HG03342 (cell line): Measurements from ENCODE around the gene CACNG7.
"Not testable (repeated sequence)": the region's sequence is repeated elsewhere in the genome, so short reads cannot be mapped to it uniquely, and the experiment has no call there.

Experiments
- ATAC-seq: cut with Tn5 transposase; IDR thresholded peaks from one replicate; pipeline ENCODE4 v1.9.1; 2021; ENCODE audit warnings: mild to moderate bottlenecking, moderate library complexity; ENCODE audit not compliant: unreplicated experiment

The CACNG7 gene, protein sequence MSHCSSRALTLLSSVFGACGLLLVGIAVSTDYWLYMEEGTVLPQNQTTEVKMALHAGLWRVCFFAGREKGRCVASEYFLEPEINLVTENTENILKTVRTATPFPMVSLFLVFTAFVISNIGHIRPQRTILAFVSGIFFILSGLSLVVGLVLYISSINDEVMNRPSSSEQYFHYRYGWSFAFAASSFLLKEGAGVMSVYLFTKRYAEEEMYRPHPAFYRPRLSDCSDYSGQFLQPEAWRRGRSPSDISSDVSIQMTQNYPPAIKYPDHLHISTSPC

DNA sequence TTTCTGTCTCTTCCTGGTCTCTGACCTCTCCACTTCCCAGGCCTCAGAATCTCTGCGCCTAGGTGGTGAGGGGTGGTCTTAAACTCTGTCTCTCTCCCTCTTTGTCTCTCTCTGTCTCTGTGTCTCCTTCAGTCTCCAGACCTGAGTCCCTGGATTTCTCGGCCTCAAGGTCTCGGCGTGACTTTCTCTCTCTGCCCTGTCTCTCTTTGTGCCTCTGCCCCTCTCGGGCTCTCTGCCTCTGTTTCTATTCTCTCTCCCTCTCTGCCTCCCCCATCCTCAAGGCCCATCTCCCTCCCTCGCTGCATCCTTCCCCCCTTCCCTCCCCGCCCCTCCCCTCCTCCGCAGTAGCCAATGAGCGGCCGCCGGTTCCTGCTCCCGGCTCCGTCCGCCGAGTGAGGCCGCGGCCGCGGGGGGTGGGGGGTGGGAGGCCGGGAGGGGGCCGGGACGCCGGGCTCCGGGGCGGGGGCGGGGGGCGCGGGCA is at the start of gene CACNG7:
Gene CACNG7 (plus strand): TSS at position 344 of the 481 bp plus-strand sequence. CDS start 3,554 bp downstream, outside the sequence.
- no peak for ATAC-seq

DNA sequence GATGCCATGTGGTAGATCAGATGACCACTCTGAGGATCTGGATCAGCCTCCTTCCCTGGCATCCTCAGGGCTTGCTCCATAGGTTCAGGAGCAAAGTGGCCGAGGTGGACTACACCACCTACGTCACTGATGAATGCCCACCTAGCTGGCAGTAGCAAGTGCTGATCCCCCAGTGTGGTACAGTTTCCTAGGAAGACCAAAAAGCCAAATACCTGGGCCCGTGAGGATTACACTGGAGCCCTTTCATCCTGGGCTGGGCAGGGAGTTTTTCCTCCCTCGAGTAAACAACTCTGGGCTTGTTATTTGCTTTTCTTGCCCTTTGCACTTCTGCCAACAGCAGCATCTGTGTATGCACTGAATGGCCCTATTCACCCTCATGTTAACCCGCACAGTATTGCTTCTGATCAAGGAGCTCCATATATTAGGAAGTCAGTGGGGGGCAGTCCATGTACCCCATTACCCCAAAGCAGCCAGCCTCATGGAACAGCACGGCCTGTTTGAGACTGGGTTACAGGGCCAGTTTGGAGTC is 44.7 kb upstream of the CACNG7 start:
- ATAC-seq: no peak

DNA sequence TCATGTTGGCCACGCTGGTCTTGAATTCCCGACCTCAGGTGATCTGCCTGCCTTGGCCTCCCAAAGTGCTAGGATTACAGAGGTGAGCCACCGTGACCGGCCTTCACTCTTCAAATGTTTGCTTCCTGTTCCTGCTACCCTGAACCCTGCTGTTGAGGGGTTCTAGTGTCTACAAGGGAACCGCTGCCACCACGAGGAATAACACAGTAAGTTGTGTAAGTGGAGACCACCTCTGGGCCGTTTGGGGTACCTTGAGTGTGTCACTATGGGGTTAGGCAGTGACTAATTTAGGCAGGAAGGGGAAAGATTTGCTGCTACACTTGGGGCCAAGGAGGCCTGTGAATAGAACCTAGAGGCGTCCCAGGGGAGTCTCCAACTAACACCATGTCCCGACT is 43.6 kb upstream of the CACNG7 start:
- no peak for ATAC-seq

DNA sequence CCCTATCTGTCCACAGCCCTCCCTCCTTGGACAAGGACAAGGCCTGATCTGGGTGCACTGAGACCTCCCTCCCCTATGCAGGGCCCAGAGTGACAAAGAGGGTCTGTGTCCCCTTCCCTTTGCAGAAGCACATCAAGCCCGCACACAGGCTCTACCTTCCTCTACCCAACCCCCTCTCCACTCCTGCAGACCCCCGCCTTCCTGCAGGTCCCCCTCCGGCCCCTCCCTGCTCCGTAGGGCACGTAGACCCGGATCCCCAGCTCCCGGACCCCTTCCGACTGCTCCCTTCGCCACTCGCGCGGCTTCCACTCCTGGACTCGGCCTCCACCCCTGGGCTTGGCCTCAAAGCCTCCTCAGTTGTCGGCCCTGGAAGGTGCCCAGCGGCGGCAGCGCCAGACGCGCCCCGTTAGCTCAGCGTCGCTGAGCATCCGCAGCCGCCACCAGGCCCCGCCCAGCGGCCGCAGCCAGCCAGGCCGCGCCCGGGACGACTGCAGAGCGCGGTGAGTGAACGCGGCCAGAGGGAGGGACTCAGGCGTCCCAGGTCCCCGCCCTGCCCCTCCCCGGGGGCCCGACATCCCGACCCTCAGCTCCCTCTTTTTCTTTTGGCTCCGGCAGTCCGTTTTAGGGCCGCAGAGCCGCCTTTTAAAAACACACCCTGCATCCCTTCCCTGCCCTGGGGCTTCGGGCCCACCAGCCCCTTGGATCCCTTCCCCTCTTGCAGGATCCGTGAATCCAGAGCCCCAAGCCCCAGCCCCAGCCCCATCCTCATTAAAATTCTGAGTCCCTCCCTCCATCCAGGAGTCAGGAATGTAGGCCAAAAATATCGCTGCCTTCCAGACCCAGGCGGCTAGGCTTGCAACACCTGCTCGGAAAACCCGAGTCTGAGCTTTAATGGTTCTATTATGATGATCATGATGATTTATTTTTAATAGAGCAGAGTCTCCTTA is 42.9 kb upstream of the CACNG7 start:
- ATAC-seq: no peak

DNA sequence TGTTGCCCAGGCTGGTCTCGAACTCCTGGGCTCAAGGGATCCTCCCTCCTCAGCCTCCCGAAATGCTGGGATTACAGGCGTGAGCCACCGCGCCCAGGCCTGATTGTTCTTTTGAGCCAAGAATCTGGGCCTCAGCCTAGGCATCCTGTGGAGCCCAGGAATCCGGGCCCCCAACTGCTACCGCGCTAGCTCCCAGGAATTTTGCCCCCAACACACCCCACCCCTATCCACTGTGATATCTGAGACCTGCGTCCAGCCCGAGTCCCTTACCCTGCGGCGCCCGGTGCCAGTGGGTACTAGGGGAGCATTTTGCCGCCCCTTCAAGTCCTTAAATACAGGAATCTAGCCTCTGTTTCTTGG is 42.2 kb upstream of the CACNG7 start:
- no peak for ATAC-seq

DNA sequence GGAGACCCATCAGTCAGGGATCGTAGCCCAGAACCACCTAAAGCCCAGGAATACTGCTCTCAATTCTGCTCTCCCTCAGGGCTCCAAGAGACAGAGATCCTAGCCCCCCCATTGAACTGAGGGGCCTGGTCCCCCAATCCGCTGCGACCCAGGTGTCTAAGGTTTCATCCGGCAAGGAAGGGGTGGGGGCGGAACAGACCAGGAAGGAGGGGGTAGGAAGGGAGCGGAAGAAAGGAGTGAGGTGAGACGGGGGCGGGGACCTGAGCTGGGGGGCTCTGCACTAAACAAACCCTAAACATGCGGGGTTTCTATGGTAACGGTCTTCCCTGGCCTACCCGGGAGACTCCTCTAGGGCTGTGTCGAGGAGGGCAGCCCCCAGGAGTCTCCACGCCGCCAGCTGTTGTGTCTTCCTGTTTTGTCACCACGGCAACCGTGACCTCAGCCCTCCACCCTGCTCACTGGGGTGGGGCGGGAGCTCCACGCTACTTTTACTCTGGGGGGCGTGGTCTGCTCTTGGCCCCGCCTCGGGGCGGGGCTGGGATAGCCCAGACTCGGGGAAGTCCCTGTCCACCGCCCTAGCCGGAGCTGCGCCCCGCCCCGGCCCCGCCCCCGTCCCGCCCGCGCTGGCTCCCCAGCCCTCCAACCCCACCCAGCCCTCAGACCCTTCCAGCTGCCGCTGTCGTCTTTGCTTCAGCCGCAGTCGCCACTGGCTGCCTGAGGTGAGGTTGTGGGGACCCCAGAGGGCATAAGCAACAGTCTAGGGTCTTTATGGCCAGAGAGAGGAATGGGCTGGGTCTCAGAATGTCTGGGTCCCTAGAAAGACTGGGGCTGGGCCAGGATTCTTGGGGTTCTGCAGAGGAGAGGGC is 41.6 kb upstream of the CACNG7 start, which contains the start of gene MYADM:
Gene MYADM (plus strand): TSS at position 659 of the 866 bp plus-strand sequence. CDS start 5,647 bp downstream, outside the sequence.
- ATAC-seq: peak; percentile 75

DNA sequence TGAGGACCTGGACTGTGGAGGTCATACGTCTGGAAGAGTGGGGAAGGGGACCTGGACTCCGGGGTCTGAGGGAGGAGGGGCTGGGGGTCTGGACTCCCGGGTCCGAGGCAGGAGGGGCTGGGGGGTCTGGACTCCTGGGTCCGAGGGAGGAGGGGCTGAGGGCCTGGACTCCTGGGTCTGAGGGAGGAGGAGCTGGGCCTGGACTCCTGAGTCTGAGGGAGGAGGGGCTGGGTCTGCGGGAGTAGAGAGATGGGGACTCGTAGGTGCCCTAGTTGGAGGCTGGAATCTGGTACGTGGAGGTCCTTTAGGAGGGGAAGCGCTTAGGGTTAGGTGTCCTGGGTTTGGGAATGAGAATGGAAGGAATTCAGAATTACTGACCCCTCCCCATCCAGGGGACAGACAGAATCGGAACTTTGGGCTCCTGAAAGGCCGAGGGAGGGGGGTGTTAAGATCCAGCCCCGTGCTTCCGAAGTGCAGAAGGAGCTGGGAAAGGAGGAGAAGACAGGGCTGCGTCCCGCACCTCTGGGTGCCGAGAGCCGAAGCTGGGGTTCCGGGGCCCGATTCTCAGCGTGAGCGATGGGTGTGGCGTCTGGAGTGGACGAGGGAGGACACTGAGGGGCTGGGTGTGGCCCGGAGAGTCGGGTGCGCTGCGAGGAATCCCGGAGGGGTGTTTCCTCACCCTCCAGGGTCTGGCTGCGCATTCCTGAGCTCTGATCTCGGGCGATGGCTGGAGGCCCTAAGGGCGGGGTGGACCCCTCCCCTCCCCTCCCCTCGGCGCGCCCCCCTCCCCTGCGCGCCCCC is 40.8 kb upstream of the CACNG7 start:
- ATAC-seq: no peak

DNA sequence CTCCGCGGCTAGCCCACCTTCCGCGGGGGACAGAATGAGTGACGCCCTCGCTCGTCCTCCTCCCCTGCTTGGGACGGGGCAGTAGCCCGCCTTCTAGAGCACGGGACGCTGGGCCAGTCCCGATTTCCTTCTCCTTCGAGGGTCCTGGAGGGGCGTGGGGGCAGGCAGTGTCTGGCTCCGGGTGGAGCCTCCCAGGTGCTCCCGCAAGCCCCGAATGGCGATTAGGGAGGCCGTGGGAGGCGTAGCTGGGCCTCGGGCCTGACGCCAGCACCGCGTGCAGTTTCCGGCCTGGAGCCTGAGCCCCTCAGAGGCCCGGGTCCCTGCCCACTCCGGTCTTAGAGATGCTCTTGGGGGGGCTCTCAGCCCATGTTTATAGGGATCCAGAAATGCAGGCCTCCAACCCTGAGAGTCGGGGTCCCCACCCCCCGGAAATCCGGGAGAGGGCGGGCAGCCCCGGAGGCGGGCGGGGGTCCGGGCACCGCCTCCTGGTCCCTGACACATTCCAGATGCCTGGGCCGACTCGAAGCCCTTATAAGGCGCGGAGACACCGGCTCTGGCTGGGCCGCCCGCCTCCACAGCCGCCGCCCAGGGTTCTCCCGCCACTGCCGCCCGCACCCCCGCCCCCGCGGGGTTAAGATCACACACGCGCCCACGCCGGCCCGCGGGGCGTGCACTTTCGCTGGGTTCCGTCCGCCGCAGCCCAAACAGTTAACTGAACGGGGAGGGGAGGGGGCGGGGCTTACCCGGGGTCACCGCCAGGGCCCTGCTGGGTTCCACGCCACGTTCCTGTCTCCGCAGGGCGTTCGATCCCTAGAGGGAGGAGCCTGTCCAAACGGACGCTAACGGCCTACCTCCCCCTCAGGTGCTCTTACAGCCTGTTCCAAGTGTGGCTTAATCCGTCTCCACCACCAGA is 39.9 kb upstream of the CACNG7 start:
- ATAC-seq: peak; percentile 34

DNA sequence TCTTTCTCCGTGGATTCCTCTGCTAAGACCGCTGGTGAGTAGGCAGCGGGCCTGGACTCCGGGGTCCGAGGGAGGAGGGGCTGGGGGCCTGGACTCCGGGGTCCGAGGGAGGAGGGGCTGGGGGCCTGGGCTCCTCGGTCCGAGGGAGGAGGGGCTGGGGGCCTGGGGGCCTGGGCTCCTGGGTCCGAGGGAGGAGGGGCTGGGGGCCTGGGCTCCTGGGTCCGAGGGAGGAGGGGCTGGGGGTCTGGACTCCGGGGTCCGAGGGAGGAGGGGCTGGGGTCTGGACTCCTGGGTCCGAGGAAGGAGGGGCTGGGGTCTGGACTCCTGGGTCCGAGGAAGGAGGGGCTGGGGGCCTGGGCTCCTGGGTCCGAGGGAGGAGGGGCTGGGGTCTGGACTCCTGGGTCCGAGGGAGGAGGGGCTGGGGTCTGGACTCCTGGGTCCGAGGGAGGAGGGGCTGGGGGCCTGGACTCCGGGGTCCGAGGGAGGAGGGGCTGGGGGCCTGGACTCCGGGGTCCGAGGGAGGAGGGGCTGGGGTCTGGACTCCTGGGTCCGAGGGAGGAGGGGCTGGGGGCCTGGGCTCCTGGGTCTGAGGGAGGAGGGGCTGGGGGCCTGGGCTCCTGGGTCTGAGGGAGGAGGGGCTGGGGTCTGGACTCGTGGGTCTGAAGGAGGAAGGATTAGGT is 39.1 kb upstream of the CACNG7 start:
- ATAC-seq: not testable (repeated sequence)

DNA sequence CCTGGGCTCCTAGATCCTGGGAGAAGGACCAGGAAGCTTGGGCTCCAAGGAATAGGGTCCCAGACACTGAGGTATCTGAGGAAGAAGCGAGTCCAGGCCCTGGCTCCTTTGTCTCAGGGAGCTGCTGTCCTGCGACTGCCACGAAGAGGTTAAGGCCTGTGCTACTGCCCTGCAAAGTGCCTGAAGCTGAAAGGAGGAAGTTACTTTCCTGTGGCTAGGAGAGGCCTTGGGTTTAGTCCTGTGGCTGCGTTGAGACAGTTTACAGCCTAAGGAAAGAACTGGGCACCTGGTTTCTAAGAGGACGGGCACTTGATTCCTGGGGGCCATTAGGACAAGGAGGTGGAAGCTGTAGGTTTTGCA is 38.6 kb upstream of the CACNG7 start:
- ATAC-seq: no peak

DNA sequence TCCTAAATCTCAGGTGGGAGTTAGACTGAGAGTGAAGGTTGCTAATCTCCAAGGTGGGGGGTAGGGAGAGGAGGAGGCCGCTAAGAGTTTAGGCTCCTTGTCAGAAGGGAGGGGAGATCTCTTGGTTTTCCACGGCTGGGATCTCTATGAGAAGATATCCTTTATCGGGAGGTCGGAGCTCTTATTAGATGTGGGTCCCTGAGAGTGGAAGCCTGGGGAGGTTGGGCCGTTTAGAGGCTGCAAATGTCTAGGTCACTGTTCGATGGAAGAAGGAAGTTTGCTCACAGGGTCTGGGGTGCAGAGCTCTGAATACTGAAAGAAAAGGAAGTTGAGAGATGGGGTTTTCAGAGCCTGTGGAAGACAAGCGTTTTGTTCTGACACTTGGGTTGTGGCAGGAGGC is 37.6 kb upstream of the CACNG7 start:
- ATAC-seq: no peak

DNA sequence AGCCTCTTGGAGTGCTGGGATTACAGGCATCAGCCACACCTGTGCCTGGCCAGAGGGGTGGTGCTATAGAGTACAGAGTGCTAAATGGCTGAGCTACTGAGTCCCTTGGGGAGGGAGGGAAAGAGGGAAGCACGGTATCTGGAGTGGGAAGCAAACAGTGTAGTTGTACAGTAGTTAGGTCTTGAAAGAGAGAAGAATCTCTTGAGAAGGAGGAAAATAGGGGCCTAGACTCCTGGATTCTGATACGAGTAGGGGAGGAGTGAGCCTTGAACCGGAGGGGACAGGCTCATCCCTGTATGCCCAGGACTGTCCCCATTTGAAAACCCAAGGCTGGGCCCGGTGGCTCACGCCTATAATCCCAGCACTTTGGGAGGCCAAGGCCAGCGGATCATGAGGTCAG is 36.3 kb upstream of the CACNG7 start:
- ATAC-seq: no peak

DNA sequence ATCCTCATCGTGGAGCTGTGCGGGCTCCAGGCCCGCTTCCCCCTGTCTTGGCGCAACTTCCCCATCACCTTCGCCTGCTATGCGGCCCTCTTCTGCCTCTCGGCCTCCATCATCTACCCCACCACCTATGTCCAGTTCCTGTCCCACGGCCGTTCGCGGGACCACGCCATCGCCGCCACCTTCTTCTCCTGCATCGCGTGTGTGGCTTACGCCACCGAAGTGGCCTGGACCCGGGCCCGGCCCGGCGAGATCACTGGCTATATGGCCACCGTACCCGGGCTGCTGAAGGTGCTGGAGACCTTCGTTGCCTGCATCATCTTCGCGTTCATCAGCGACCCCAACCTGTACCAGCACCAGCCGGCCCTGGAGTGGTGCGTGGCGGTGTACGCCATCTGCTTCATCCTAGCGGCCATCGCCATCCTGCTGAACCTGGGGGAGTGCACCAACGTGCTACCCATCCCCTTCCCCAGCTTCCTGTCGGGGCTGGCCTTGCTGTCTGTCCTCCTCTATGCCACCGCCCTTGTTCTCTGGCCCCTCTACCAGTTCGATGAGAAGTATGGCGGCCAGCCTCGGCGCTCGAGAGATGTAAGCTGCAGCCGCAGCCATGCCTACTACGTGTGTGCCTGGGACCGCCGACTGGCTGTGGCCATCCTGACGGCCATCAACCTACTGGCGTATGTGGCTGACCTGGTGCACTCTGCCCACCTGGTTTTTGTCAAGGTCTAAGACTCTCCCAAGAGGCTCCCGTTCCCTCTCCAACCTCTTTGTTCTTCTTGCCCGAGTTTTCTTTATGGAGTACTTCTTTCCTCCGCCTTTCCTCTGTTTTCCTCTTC is 35.1 kb upstream of the CACNG7 start:
- no peak for ATAC-seq

DNA sequence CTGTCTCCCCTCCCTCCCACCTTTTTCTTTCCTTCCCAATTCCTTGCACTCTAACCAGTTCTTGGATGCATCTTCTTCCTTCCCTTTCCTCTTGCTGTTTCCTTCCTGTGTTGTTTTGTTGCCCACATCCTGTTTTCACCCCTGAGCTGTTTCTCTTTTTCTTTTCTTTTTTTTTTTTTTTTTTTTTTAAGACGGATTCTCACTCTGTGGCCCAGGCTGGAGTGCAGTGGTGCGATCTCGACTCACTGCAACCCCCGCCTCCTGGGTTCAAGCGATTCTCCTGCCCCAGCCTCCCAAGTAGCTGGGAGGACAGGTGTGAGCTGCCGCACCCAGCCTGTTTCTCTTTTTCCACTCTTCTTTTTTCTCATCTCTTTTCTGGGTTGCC is 34.5 kb upstream of the CACNG7 start:
- ATAC-seq: no peak

DNA sequence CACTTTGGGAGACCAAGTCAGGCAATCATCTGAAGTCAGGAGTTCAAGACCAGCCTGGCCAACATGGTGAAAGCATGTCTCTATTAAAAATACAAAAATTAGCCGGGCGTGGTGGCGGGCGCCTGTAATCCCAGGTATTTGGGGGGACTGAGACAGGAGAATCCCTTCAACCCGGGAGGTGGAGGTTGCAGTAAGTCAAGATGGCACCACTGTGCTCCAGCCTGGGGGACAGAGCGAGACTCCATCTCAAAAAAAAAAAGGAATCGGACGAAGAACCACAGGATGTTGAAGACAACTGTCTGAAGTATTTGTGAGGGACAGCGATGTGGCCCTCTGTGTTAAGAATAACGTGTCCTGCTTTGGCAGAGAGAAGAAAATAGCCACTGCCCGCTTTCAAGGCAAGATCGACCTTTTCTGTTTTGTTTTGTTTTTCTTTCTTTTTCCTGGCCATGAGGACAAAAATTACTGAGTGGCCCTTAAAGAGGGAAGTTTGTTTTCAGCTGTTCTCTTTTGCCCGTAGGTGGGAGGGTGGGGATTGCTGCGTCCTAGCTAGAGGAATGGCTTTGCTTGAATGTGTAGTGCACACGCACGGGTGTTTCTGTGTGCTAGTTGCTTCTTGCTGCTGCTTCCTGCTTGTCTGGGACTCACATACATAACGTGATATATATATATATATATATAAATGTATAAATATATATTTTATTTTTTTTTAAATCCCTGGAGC is 33.3 kb upstream of the CACNG7 start:
- ATAC-seq: no peak

DNA sequence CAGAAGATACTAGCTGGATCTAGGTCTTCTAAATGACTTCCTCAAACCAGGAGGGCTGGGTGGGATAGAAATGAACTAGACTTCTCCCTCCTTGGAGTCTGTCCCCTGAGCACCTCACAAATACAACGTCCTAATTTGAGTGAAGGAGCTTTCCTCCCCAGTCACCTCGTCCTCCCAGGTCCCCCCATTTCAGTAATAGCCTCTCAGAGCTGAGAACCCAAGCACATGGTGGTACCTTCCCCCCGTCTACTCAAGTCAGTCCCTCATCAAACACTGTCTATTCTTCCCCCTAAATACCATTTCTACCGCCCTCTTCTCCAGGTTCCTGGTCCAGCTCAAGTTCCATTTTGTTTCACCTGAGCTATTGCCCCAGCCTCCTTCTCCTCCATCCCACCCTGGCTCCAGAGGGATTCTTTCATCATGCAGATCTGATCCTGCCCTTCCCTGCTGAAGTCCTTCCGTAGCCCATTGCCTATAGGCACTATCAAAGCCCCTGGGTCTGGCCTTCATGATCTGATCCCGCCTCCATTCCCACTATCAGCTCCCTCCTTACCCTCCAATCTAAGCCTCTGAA is 32.3 kb upstream of the CACNG7 start:
- ATAC-seq: no peak
